ENCODE measurements around the gene SUDS3.

- TF ChIP-seq, protein P1, sequence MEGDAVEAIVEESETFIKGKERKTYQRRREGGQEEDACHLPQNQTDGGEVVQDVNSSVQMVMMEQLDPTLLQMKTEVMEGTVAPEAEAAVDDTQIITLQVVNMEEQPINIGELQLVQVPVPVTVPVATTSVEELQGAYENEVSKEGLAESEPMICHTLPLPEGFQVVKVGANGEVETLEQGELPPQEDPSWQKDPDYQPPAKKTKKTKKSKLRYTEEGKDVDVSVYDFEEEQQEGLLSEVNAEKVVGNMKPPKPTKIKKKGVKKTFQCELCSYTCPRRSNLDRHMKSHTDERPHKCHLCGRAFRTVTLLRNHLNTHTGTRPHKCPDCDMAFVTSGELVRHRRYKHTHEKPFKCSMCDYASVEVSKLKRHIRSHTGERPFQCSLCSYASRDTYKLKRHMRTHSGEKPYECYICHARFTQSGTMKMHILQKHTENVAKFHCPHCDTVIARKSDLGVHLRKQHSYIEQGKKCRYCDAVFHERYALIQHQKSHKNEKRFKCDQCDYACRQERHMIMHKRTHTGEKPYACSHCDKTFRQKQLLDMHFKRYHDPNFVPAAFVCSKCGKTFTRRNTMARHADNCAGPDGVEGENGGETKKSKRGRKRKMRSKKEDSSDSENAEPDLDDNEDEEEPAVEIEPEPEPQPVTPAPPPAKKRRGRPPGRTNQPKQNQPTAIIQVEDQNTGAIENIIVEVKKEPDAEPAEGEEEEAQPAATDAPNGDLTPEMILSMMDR (IDR thresholded peaks at IDR 0.05): no peak
- no peak for TF ChIP-seq POLR2A (IDR thresholded peaks at IDR 0.05)
Observed at GRCh38 chr12:118342090-118342489, 34.3 kb upstream of the SUDS3 start.

Data from right lobe of liver (tissue), 4 donors.